Daoy (cell line): Measurements from ENCODE around the gene GABRB2. TPM values are rescaled to one million over a fixed set of nuclear protein-coding genes. Genes with fewer than 3 reads are reported as not detected.
A peak's percentile ranks its signal among the peaks of the same experiment; 100 is the strongest.

ENCODE experiments used
- DNase-seq: peaks from one replicate; pipeline ENCODE4 v3.0.0-alpha.2; 2015; ENCODE audit warnings: low read depth
- total RNA-seq: library from RNA; depleted of rRNA; stranded (reverse); fragments of >200 nt; shearing (Covaris generic); gene quantifications from 2 replicates; pipeline ENCODE4 v1.2.3, GENCODE V29; 2014

The GABRB2 gene
- total RNA-seq, 1 experiment from 2014 or later = 0.11 TPM

DNA sequence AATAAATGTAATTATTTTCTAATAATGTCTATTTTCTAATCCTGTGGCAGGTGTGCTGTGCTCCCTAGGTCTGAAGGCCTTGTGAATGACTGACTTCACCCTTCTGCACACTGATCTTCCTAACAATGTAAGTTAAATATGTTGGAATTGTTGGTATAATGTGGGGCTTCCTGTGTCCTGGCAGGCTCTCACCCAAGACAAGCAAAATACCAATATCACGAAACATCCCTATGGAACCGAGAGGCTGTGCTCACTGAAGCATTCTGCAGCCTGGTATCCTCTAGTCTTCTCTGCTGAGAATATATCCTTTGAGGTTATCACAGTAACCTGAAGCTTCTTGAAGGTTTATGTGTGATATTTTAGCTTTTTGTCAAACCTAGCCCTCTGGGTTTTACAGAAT is 159.4 kb downstream of the GABRB2 start:
- no peak for DNase-seq

DNA sequence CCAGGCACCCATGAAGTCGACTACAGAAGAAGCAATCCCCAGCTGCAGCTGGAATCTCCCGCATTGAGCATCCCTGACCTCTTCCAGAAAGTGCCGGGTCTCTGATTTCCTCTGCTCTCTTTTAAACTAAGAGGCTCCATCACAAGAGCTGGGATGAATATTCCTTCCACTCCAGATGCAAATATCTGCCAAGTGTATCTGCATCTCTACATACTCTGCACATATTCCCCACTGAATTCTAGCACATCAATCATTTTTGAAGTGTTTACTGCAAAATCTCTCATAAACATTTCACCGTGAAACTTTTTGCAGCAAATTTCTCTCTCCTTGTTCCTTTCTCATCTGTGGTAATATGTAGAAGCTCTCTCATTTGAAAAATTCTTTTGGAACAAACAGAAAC is 161.5 kb downstream of the GABRB2 start:
- DNase-seq = no peak

DNA sequence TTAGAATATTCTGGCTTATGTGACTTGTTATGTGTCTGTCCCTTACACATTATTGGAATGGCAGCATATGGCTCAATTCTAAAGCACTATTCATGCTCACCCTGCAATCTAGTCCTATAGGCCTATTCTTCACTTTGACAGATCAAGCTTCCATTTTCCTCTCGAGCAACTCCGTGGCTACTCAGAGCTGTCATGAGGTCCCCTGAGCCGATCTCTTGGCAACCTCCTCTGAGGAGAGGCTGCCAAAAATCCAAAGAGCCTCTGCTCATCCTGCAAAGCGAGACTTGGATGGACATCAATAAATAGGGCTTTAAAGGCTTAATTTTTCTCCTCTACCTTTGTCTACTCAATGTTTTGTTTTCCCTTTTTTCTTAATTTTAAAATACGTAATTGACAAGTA is 163.8 kb downstream of the GABRB2 start:
- no peak for DNase-seq

DNA sequence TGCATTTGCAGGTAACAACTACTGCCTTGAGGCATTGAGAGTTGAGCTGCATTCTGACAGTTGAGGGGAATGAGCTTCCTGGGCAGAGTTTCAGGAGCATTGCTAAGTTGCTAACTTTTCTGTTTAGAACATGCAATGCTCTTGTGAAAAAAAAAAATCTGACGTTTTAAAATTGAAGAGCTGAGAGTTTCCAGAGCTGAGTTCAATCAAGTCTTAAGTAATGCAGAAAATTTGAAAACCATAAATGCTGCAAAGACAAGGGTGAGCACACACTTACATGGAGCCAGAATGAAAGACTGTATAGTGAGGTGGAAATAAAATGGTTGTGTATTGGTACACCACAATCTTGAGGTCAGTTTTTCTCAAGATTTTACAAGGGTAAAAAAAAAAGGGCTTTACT is 166.0 kb downstream of the GABRB2 start:
- no peak for DNase-seq

DNA sequence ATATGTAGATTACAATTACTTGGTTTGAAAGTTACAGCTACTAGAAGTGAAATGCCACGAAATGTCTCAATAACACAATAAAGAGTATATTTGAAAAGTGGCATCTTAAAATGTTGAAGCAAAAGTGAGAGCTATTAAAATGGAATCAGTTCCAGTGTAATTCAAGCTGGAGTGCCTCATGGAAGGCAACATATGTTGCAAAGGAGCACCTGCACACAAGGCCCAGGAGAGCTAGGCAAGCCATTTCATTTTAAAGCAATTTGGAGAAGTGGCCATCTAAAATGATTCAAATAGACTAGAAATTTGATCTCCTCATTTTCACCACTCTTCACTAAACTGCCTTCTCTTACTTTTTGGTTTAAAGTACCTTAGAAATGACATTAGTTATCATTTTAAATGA is 167.8 kb downstream of the GABRB2 start:
- DNase-seq = no peak

GRCh38 chr5:161376034-161376433 is 170.5 kb downstream of the GABRB2 start:
- no peak for DNase-seq

DNA sequence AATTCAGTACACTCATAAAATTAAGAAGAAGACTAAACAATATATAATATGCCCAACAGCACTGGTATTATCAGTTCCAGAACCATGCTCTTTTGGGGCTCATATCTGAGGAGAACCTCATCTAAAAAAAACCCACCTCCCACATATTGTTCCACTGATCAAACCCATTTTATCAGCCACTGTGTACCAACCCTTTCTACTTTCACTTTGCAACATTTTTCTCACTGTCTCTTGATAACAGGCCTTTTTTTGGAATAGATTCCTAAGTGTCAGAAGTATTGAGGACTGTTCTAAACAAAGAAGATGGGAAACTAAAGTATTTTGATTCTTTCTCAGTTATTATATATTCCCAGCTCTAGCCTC is 173.2 kb downstream of the GABRB2 start:
- no peak for DNase-seq

GRCh38 chr5:161372682-161373344 is 173.7 kb downstream of the GABRB2 start:
- no peak for DNase-seq

DNA sequence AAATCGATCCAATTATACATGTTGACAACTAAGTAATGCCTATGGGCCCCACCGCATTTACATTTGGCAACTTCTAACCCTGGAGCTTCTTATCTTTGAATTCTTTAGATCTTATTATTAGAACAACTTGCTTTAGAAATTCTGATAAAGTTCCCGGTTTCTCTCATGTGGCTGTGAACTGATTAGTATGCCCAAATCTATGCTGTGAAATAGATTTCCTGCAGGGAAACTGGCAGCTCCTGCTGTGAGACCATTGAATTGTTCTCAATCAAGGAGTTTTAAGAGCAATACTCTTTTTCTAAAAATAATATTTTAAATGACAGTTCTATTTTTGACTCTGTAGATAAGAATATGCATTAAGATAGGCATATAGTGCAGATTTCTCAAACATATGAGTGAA is 177.5 kb downstream of the GABRB2 start:
- no peak for DNase-seq

GRCh38 chr5:161358446-161358845 is 188.1 kb downstream of the GABRB2 start:
- no peak for DNase-seq

DNA sequence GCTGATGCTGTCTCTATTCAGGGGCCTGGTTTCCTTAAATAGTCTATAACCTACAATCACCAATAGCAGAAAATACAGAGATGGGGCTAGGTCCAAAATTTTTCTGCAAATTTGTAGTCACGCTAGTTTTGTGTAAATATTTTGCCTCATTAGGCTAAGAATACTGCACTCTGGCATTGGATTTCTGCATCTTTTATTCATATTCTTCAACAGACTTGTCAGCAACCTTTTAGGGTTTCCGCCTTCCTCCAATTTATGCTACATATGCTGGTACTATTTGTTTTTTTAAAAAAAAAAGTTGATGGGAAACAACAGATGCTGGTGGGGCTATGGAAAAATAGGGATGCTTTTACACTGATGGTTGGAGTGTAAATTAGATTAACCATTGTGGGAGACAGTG is 202.3 kb downstream of the GABRB2 start:
- no peak for DNase-seq

GRCh38 chr5:161342886-161343285 is 203.6 kb downstream of the GABRB2 start:
- no peak for DNase-seq

DNA sequence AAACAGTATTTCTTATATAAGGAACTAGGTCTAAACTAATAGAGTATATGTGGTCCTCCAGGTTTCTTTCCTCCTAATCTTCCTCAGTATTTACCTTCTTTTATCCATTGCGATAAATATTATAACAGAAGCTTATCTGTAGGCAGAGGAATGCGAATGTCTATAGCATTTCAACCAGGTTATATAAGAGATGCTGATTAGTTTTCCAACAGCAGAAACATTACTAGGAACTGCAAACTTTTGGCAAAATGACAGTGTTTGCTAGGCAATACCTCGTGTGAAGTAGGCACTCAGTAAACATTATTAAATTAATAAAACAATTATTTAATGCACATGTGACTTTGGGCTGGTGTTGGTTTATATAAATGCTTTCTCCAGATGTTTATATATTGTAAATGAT is 206.5 kb downstream of the GABRB2 start:
- no peak for DNase-seq

DNA sequence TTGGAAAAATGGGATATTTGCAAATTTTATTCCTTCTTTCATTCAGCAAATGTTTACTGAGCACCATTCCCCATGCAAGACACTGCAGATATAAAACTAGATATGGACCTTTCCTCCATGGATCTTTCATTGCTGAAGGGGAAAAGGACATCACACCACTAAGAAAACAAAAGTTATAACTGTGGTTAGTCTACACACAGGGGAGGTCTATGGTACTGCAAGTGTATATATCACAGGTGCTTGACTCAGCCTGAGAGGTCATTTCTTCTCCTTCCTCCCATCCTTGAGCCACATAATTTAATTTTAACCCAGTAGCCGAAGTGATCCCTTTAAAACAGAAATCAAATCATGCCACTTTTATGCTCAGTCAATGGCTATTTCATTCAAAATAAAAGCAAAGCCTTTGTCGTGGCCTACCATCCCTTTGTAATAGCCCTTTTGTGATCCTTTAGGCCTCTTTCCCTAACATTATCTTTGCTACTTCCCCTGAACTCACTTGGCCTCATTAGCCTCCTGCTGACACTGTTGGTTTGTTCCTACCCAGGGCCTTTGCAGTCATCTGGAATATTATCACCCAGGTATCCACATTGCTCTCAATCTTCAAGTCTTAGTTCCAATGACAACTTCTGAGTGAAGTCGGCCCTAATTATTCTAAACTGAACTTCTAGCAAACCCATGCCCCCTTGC is 213.2 kb downstream of the GABRB2 start:
- DNase-seq = no peak

GRCh38 chr5:161332343-161332742 is 214.2 kb downstream of the GABRB2 start:
- no peak for DNase-seq

GRCh38 chr5:161314033-161314432 is 232.5 kb downstream of the GABRB2 start:
- DNase-seq = peak; percentile 3

GRCh38 chr5:161312882-161313281 is 233.6 kb downstream of the GABRB2 start:
- peak; percentile 1 for DNase-seq

GRCh38 chr5:161311965-161312364 is 234.6 kb downstream of the GABRB2 start:
- peak; percentile 9 for DNase-seq

GRCh38 chr5:161311146-161311708 is 235.3 kb downstream of the GABRB2 start:
- no peak for DNase-seq

GRCh38 chr5:161306351-161306995 is 240.1 kb downstream of the GABRB2 start:
- DNase-seq = no peak

- no peak for DNase-seq
These were observed 240.9 kb downstream of the GABRB2 start for GRCh38 chr5:161305601-161306000.

- DNase-seq = no peak
These were observed 244.0 kb downstream of the GABRB2 start for GRCh38 chr5:161302559-161302958.

DNA sequence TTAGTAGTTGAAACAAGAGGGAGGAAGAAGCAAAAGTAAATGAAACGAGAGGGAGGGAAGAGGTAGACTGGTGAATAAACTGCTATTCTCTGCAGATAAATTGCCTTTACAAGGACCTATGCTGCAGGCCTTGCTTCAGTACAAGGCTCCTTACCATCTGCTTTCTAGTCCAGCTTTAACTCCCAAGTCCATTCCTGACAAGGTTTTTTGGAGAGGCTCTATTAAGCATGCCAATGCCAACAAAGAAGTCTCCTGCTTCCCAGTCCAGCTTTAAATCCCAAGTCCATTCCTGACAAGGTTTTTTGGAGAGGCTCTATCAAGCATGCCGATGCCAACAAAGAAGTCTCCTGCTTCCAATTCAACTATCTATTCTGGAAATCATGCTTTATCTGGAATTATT is 244.9 kb downstream of the GABRB2 start:
- DNase-seq = no peak
